HG02571 (cell line): ENCODE results near the gene ACOT2.

Experiments
- ATAC-seq: cut with Tn5 transposase; IDR thresholded peaks from one replicate; pipeline ENCODE4 v1.9.1; 2021; ENCODE audit warnings: mild to moderate bottlenecking, moderate library complexity; ENCODE audit not compliant: unreplicated experiment

Gene ACOT2

GRCh38 chr14:73612339-73613045 is 43.5 kb downstream of the ACOT2 start, which contains the start of gene ACOT6:
Gene ACOT6 (plus strand): TSS chr14:73612517. CDS start chr14:73612572, 55 bp downstream.
- peak; percentile 71 for ATAC-seq

- no peak for ATAC-seq
Observed at GRCh38 chr14:73613046-73613383, 44.0 kb downstream of the ACOT2 start.

DNA sequence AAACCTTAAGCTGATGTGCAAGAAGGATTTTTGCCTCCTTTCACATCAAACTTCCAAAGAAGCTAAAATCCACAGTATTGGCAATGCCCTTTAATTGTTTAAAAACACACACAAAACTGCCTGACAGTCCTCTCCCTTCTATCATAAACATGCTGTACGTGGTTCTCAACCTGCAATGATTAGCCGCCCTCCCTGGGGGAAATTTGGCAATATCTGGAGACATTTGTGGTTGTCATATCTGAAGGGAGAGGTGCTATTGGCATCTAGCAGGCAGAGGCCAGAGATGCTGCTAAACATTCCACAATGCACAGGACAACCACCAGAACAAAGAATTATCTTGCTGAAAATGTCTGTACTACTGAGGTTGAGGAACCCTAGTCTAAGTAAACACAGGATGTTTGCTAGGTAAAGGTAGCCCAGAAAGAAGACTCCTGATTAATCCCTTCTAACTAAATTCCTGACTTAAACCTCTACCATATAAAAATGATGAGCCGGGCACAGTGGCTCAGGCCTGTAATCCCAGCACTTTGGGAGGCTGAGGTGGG is 44.5 kb downstream of the ACOT2 start:
- ATAC-seq, result no peak

- ATAC-seq, result no peak
Observed at GRCh38 chr14:73616831-73617230, 47.8 kb downstream of the ACOT2 start.

DNA sequence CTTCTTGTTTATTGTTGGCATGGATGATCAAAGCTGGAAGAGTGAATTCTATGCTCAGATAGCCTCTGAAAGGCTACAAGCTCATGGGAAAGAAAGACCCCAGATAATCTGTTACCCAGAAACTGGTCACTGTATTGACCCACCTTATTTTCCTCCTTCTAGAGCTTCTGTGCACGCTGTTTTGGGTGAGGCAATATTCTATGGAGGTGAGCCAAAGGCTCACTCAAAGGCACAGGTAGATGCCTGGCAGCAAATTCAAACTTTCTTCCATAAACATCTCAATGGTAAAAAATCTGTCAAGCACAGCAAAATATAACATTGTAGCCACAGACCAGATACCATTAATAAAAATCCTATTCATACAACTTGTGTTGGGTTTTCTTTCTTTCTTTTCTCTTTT is 50.5 kb downstream of the ACOT2 start:
- ATAC-seq, result no peak

- no peak for ATAC-seq
Observed at GRCh38 chr14:73620268-73620667, 51.3 kb downstream of the ACOT2 start.

- no peak for ATAC-seq
Observed at GRCh38 chr14:73623504-73624054, 54.6 kb downstream of the ACOT2 start.
